Breast epithelium (tissue), 3 donors: ENCODE results near the gene CYP8B1.

Experiments used
- POLR2A ChIP-seq: fragments of 450-650 bp; IDR thresholded peaks from one replicate; pipeline ENCODE4 v1.6.1; 2016; ENCODE audit warnings: antibody characterized with exemption, mild to moderate bottlenecking, moderate library complexity
- POLR2AphosphoS5 ChIP-seq, 3 donors: sonication (generic); formaldehyde crosslinking; IDR thresholded peaks; one replicate each; pipeline ENCODE4 v1.6.1; 2017; ENCODE audit warnings: antibody characterized with exemption in 3 of 3

- TF ChIP-seq POLR2A (no peak), POLR2AphosphoS5 (IDR thresholded peaks at IDR 0.05) (no peak)
Measured at GRCh38 chr3:42914771-42915515, 39.3 kb upstream of the CYP8B1 start.
